HG02973 (cell line): ENCODE data around the gene NLRP1.

Experiments used
- ATAC-seq: cut with Tn5 transposase; IDR thresholded peaks from one replicate; pipeline ENCODE4 v1.9.1; 2021; ENCODE audit warnings: moderate library complexity; ENCODE audit not compliant: unreplicated experiment

Gene NLRP1

DNA sequence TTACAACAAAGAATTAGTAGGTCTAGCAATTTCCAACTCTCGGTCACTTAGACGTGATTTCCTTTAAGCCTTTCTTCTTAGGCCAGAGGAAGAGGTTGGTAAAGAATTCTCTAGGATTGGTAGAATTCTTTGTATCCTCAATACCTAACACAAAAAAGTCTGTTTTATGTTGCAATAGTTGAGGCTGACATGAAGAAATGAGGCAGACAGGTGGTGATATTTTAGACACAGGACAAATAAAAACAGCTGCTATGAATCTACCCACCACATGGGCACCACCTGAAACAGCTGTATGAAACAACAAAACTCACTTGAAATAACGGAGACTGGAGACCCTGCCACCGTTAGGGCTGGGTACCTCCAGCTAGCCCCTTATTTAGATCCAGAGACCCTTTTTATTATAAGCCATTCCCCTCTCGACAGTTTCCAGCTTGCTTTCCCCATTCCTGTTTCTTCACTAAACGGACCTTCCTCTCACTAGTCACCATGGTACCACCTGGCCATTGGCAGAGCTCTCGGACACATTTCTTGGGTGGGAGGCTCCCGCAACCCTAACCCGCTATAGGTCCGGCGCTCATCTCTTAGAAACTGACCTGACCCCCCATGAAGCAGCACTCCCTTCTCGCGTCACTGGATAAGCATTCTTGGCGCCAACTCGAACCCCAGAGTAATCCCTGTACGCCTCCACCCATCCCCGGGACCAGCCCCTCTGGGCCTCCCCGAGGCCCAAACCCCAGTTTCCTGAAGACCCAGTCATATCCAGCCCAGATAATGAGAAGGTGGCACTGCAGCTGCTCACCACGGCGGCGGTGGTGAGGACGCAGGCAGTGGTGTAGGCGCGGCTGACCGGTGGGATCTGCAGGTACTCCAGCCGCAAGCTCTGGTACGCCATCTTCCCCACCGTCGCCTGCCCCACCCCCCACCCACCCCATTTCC is 98.8 kb downstream of the NLRP1 start, which contains the start of gene DERL2:
Gene DERL2 (minus strand): TSS at position 909 of the 936 bp plus-strand sequence. CDS start 17 bp downstream, at position 892.
- peak; percentile 19 for ATAC-seq

DNA sequence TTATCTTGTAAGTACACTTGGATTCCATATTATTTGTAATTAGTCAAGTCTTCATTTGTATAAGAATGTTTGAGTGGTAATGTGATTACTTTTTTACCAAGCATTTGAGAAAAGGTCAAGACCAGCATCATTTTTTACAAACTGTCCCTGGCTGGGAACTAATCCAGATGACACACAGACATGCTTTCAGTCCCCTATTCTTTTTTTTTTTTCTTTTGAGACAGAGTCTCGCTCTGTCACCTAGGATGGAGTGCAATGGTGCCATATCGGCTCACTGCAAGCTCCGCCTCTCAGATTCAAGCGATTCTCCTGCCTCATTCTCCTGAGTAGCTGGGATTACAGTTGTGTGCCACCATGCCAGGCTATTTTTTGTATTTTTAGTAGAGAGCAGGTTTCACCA is 102.9 kb downstream of the NLRP1 start:
- no peak for ATAC-seq

DNA sequence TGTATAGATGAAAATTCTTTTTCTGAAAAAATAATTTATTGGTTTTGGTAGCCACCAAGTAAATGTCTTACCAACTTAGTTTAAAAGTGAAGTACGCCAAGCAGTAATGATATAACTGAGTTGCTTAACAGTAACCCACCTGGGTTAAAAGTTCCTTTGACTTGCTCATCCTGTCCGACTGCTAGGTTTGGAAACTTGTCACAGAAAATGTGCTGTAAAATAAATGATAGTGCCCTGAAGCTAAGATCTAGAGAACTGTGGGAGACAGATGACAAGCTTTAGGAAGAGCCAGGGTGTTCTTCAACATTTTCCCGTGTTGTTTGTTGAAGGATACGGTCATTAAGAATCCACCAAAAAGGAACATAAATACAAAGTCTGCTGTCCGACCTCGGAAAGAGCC is 103.3 kb downstream of the NLRP1 start:
- no peak for ATAC-seq

DNA sequence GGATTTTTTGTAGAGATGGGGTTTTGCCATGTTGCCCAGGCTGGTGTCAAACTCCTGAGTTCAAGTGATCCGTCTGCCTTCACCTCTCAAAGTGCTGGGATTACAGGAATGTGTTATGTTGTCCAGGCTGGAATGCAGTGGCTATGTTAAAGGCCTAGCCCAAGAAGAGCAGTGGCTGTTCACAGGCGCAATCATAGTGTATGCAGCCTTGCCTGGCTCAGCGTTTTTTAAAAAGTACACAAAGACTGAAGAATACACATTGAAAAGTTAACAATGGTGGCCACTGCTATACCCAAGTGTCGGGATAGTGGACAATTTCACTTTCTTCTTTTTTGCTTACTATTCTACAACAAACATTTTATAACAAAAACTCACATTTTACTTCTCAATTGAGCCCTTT is 105.3 kb downstream of the NLRP1 start:
- ATAC-seq: no peak

DNA sequence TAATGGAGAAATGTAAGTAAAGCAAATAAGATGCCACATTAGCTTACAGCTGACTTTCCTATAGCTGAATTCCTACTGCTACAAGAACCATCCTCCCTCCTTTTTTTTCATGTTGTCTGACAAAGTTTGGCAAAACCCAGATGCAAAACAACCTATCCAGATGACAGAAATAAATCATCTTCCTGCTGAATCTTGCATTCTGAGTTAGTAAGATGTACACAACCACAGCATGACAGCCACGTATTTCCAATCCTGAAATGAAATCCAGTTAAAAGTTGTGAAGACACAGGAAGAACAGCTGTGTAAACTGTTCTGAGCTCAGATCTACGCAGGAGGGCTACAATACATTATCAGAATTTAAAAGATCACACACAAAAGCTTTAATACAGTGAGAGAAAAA is 110.4 kb downstream of the NLRP1 start:
- no peak for ATAC-seq

DNA sequence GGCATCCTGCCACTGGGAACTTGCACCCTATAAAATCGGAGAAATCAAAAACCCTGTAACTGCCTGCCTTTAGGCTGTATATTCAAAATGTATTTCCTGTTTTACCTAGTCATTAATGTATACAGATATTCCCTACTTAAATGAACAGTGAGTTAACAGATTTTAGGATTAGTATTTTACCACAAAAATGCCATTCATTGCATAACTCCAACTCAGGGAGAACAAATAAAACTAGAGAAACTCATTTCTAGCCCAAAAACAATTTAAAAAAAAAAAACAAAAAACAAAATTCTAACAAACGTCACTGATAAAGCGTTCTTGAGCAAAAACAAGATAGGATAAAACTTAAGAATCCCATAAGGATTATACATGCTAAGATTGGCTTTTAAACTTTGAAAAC is 111.8 kb downstream of the NLRP1 start:
- no peak for ATAC-seq

DNA sequence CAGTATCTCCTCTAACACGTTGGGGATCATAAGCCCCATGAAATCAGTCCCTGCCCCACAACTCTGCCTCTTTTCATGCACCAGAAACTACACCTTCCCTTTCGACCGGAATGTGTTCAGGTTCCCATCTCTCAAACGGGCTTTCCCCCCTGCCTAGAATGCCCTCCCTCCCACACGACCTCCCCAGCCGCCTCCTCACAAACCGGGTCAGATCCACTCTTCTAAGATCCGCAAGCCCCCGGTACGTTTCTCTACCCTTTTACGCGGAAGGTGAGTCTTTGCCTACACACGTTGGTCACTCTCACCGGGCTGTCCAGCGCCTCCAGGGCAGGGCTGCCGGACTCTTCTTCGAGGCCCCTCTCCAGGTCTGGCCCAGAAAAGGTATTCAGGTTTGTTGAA is 116.2 kb downstream of the NLRP1 start:
- ATAC-seq: peak; percentile 16

DNA sequence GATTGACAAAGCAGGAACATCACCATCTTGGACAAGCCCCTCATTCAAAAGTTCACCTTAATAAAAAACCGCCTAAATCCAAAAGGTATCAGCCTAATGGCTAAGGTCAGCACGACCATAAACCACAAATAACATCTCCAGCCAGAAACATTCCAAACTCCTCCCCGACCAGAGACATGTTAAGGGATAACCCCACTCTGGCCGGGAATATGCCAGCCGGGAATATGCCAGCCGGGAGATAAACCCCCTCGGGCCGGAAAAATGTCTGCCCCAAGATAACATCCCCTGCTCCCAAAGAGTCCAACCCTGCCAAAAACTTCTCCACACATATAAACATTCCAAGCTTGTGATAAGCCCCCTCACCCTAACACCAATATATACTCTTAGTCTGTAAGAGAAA is 116.9 kb downstream of the NLRP1 start:
- ATAC-seq: no peak

DNA sequence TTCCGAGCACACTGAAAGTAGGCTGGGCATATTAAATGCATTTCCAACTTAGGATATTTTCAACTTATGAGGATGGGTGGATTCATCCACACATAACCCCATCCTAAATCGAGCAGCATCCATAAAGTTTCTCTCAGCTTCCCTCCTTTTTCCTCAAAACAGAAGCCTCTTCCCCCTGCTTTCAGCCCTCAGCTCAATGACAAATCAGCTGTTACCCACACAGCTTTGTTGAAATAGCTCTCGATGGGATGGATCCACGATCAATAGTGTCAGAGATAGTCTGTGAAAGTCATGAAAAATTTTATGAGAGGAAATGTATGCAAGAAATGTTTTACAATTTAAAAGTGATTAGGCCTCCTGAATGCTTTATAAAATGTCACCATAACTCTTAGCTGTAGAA is 118.0 kb downstream of the NLRP1 start:
- ATAC-seq: no peak

DNA sequence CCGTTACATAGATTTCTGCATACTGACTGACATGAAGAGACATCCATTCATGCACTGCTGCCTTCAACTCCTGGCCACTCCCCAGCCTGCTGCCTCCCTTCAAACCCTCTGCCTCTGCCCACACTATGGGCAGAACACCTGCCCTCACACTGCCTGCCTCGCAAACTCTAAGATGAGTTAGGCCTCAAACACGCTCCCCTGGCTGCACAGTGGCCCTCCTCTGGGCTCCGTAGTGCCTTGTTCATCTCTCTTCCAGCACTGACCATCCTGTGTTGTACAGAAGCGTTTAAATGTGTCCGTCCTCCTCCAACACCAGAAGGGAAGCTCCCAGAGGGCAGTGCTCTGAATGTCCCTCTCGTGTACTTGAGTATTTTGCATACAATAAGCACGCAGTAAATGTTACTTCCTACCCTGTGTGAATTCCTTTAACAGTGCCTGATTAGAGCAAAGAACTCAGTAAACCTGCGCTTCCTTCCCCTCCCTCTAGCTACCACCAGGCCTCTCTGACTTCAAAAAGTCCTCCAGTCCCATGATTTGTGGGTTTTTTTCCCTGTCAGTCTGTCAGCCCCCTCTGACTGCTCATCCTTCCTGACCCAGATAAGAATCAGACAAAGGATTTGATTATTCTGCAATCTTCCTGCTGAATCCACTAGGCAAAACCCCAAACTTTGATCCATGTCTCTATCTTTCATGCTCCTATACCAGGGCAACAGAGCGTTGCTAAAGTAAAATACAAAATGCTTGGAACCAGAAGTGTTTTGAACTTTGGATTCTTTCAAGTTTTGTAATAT is 119.4 kb downstream of the NLRP1 start:
- ATAC-seq: no peak
